ENCODE data around the gene GIPC3.
A peak's percentile ranks its signal among the peaks of the same experiment; 100 is the strongest.

Gene GIPC3, protein sequence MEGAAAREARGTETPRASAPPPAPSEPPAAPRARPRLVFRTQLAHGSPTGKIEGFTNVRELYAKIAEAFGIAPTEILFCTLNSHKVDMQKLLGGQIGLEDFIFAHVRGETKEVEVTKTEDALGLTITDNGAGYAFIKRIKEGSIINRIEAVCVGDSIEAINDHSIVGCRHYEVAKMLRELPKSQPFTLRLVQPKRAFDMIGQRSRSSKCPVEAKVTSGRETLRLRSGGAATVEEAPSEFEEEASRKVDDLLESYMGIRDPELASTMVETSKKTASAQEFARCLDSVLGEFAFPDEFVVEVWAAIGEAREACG

DNA sequence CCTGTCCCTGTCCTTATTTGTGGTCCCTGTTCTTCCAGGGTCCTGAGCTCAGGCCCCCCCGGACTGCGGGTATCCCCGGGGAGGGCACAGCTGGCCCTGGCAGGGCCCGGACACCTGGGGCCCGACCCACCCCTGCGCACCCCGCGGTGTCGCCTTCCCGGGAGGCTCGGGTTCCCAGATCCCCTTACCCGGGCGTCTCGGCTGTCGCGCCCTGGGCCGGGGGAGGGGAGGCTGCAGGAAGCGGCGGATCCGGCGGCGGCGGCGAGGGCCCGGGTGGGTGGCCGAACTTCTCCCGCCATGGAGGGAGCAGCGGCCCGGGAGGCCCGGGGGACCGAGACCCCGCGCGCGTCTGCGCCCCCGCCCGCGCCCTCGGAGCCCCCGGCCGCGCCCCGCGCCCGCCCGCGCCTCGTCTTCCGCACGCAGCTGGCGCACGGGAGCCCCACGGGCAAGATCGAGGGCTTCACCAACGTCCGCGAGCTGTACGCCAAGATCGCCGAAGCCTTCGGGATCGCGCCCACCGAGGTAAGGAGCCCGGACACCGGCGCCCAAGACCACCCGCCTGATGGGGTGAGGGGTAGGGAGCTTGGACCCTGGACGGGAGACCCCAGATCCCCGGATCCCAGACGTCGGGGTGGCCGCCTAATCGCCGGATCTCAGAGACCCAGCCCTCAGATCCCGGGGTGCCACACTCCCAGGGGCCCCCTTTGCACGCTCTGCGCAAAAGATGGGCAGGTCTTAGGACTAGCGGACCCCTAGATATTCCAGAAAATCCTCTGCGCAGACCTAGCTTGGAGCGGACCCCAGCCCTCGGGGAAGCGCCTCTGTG lies at the start of gene GIPC3:
Gene GIPC3 (plus strand): TSS at position 178 of the 826 bp plus-strand sequence. CDS start 120 bp downstream, at position 298.
- DNase-seq = no peak

DNA sequence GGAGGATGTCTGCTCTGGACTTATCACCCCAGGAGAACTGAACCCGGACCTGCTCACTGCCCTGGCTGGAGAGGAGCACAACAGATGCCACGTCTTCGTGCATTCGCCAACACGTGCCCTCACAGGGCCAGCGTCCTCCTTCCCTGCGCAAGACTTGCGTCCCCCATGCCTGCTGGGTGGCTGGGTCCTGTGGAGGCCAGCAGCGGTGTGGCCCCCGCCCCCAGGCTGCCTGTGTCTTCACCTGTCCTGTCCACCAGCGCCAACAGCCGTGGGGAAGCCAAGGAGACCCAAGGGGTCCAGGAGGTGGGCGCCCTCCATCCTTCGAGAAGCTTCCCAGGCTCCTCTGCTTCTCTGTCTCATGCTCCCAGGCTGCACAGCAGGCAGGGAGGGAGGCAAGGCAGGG lies 49.7 kb upstream of the GIPC3 start:
- no peak for DNase-seq

DNA sequence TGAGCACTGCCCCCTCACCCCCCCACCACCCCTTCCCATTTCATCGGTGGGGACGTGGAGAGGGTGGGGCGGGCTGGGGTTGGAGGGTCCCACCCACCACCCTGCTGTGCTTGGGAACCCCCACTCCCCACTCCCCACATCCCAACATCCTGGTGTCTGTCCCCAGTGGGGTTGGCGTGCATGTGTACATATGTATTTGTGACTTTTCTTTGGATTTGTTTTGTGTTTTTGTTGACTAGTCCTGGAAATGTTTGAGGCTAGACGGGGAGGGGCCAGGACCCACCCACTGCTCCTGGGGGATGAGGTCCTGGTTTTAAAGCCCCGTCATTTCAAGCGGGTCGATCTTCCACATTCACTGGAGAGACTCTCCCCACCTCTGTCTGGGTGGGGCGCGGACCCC lies 49.3 kb upstream of the GIPC3 start:
- DNase-seq = no peak

DNA sequence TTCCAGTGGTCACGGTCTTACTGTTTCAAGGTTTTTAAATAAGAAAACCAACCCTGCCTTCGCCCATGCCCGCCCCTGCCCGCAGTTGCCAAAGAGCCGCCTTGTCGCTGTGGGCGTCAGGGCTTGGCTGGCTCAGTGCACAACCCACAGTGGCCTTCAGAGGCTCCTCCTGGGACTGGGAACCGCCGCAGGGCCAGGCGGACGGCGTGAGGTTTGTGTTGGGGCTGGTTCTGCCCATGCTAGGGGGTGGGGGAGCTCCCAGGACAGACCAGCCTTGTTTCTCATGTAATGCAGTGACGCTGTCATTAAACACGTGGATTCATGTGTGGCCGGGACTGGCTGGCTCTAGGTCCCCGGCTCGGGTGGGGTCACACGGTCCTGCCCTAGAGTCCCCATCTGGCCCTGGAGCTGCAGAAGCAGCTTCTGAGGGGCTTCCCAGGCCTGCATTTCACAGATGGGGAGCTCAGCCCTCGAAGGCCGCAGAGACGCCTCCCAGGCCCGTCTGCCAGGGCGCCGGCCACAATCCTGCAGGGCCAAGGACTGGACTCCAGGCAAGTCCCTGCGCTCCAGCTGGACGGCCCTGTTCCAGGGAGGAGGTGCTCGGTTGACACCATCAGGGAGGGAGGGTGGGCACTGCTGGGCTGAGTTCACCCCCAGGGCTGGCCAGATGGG lies 48.7 kb upstream of the GIPC3 start:
- no peak for DNase-seq

DNA sequence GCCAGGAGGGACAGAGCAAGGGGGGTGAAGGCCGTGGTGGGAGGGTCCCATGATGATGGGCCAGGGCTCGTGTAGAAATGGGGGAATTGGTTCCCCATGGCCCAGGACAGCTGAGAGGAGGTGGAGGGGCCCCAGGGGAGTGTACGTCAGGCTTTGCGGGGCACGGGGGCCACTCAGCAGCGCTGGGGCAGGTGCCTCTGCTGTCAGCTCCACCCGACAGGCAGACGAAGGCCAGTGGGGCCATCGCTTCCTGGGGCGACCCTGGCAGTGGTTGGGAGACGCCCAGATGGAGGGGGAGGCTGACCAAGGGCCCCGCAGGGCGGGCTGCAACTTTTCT lies 48.2 kb upstream of the GIPC3 start:
- DNase-seq = no peak

DNA sequence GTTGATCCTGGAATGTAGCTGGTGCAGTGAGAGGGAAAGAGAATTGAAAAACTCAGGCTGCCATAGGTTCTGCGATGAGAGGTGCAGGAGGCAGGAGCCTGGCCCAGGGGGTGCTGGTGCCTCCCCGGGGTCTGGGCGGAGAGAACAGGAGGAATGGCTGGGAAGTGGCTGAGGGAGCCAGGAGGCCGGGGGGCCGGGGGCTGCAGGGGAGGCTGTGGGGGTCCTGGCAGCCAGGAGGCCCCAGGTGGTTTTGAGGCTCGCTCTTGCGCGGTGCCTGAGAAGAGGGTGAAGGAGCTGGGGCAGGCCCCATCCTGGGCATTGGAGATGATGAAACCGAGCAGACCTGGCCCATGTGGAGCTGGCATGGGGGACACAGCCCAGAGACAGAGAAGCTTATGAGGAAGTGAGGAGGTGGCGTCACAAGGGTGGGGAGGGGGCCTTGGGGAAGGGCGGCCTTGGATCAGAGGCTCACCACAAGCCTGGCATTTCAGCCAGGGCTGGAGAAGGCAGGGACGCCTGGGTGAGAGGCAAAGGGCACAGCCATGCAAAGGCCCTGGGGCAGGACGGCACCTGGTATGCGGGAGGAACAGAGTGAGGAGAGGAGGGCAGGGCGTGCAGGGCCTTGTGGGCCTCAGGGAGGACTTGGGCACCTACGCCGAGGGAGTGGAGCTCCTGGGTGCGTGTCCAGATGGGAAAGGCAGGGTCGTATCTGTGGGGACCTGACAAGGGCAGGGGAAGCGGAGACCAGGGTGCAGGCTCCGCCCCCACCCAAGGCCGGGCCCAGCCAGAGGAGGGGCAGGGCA lies 47.6 kb upstream of the GIPC3 start:
- DNase-seq = no peak

DNA sequence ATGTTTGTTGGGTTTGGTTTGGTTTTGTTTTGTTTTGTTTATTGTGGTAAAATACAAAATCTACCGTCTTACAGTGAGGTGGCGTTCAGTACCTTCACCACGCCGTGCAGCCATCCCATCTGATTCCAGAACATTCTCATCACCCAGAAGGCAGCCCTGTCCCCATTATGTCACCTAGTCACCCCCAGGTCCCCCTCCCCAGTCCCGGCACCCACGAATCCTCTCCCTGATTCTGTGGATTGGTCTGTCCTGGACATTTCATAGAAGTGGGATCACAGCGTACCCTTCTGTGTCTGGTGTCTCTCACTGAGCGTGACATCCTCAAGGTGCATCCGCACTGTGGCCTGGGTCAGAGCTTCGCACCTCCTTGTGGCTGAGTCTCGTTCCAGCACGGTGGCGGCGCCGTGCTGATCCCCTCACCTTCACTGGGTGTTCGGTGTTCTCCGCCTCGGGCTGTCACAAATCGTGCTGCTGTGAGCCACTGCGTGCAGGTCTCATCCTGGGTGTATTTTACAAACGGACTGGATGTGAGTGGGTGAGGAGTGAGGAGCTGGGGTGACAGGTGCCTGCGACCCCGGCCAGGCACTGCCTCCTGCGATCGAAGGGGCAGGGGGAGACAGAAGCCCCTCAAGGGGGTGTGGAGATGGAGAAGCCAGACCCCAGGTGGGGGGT lies 46.9 kb upstream of the GIPC3 start:
- no peak for DNase-seq

DNA sequence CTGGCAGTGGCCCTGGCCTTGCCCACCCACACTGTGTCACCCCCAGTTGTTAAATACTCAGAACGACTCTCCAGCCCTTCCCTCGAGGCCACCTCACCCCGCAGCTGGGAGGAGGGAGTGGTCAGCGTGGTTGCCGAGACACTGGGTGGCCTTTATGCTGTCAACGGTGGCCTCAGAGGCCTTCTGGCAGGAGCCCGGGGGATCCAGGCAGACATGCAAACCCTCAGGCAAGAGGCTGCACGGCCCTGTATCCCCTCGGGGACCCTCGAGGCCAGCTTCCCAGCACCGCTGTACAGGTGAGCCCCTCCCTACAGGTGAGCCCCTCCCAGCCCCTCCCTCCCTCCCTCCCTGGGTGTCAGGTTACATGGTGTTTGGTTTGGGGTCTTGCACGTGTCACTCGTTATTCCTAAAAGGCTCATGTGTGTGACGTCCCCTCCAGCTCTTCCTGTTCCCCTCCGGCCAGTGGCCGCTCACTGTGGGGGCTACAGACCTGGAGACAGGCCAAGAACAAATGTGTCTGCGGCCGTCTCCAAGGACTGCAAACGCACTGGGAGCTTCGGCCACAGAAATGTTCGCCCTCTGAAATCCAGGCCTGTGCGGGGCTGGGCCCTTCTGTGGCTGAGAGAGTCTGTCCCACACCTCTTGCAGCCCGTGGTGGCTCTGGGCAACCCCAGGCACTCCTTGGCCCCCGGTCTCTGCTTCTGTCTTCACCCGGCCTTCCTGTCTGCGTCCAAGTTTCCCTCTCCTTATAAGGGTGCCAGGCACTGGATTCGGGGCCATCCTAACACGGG lies 46.1 kb upstream of the GIPC3 start, which contains the start of gene TEKTIP1:
Gene TEKTIP1 (plus strand): TSS at position 210 of the 791 bp plus-strand sequence. CDS start 4 bp downstream, at position 214.
- no peak for DNase-seq

DNA sequence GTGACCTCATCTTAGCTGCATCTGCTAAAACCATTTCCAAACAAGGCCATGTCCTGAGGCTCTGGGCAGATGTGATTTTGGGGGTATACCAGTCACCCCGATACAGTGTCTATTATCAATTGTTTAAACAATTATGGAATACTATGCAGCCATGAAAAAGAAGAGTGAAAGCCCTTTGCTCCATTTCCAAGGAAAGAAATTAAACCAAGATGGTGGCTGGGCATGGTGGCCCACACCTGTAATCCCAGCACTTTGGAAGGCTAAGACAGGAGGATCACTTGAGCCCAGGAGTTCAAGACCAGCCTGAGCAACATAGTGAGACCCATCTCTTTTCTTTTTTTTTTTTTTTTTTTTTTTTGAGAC lies 45.5 kb upstream of the GIPC3 start:
- DNase-seq = no peak

DNA sequence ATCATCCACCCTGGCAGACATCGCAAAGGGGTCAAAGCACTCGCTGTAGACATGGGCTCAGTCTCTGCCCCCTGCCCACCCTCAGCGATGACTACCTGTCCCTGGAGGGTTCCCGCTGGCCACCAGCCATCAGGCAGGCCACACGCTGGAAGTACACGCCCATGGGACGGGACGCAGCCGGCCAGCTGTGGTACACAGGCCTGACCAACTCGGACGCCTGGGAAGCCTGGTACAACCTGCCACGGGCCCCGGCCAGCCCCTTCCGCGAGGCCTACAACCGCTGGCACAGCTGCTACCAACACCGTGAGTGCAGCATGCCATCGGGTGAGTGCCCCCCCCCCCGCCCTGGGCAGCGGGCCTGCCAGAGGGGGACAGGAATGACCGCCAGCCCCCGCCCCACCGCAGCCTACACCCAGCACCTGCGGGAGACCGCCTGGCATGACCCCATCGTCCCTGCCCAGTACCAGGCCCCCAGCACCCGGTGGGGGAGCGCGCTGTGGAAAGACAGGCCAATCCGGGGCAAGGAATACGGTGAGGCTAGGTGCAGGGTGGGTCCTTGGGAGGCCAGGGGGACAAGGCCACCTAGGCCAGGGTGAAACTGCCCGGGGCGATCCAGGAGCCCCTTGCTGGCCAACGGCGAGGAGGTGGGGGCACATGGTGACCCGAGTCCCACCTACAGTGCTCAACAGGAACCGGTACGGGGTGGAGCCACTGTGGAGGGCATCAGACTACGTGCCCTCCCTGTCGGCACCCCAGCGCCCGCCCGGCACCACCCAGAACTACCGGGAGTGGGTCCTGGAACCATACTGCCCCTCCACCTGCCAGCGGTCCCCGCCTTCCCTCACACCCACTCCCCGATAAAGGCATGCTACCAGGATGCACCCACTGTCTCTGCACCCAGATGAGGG lies 41.9 kb upstream of the GIPC3 start:
- DNase-seq = no peak

DNA sequence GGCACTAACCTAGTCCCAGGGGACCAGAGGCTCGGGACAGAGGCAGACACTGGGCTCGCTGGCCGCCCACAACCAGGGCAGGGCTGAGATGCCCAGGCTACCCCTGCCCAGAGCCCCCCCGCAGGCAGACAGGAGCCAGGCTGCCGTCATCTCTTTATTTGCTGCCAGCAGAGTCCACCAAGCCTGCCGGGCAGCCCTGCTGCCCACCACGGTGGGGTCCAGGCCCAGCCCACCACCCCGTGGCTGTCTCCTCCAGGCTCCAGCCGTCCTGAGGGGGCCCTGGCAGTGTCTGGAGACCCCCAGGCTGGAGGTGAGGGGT lies 41.3 kb upstream of the GIPC3 start:
- no peak for DNase-seq

DNA sequence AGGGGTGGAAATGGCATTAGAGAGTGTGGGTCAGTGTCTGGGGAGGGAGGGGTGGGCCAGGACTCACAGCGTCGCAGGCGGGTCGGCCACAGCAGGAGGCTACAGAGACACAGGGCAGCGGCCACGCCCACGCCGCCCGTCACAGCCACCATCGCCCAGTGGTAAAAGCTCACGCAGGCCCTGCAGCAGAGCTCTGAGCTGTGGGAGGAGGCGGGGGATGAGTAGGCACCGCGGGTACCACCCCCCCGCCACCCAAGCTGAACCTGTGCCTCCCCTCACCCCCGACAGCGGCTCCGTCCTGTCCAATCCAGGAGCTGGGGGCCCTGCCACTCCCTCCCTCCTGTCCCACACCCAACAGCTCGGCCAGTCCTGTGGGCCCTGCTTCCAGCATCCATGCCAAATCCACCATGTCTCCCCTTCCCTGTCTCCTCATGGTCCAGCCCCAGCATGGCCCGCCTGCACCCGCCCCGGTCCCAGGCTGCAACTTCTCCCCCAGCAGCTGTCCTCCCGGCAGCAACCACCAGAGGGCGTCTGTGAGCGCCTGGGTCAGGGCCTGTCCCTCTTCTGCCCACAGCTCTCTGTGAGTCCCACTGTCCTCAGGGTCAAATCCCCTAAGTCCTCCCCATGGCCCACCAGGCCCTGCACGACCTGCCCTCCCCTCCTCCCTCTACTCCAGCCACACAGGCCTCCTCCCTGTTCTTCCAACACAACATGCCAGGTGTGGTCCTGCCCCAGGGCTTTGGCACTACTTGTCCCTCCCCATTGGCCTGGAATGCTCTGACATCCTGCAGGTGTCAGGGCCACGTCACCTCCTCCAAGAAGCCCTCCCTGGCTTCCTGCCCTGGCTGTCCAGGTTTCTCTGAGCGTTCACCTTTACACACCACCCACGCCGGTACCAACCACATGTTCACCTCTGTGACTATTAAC lies 40.3 kb upstream of the GIPC3 start:
- peak; percentile 78 for DNase-seq

DNA sequence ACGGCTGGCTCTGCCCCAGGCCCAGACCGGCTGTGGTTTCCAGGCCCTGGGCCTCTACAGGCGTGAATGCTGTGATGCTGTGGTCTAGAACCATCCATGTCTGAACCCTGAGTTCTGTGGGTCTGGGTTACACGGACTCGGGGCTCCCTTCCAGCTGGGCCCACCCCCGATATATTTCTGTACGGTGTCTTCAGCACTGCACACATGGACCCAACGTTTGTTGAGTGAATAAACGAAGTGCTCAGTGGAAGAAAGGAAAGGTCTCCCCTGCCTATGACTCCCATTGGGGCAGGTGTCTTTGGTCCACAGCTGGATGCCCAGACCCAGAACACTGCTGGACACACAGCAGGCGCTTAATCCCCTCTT lies 39.6 kb upstream of the GIPC3 start:
- DNase-seq = no peak

DNA sequence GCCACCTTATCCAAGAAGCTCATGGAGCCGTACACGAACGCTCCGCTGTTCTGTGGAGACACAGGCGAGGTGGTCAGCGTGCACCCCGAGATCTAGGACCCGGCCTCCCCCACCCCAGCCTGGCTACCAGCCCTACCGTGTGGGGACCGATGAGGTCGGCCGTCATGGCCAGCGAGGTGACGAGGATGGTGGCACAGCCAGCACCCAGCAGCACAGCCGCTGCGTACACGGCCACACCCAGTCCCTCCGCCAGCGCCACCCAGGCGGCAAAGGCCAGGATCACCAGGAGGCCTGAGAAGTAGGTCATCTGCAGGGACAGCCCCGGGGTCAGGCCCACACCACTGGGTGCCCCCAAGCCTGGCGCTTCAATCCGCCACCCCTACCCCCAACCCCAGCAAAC lies 39.2 kb upstream of the GIPC3 start:
- DNase-seq = no peak

DNA sequence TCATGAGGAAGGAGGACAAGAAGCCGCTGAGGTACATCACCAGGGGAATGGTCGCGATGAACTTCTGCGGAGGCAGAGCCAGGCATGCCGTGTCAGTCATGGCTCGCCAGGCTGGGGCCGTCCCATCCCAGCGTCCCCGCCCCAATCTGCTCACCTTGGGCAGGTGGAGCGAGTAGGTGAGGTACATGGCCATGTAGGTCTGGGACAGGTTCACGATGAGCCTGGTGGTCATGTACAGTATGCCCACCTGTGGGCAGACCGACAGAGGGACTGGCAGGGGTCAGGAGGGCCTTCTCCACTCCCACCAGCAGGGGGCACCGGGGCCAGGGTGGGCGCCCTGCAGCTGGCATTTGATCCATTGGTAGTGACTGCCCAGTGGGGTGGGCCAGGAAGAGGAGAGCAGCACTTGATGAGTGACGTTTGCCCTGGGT lies 38.0 kb upstream of the GIPC3 start:
- peak; percentile 41 for DNase-seq

DNA sequence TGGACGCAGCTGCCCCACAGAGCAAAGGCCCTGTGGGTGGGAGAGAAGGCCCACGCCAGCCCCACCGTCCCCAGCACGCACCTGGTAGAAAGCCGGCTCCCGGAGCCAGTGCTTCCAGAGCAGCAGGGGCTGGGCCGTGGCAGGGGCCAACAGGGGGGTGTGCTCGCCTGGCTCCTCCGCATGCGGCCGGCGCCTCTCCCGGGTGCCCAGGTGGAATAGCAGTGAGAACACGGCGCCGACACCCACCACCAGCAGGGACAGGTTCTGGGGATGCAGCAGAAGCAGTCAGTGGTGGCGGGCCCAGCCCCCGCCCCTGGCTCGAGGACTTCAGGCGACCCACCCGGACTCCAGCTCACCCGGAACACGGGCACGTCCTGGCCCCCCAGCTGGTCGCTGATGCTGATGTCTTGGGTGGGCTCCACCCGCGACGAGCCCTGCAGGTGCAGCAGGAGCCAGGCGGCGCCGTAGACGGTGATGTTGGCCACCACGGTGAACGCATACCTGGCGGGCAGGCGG lies 37.5 kb upstream of the GIPC3 start:
- DNase-seq = no peak

DNA sequence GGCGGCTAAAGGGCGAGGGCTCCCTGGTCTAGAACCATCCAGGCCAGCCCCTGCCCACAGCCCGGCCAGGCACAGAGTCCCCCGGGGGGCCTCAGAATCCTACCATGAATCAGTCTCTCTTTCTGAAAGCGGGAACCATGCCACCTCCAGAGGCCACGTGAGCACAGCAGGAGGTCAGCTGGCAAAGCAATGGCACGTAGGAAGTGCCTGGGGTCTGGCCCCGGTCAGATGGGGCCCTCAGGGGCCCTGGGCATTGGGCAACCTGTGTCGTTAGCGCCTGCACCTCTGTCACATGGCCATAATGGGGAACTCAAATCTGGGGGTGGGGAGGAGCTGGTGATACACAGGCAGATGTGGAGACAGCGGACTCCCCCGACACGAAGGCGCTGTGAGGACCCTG lies 36.7 kb upstream of the GIPC3 start:
- DNase-seq = no peak

DNA sequence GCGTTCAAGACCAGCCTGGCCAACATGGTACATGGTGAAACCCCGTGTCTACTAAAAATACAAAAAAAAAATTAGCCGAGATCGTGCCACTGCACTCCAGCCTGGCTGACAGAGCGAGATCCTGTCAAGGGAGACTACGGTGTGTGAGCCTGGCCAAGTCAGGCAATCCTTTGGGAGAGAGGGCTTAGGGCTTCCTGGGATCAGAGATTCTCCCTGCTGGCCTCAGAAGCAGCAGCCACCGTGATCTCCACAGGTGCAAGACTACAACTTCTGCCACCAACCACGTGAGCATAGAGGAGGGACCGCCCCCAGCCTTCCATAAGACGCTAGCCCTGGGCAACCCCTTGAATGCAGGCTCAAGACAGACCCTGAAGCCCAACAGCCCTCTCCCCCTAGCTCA lies 35.5 kb upstream of the GIPC3 start:
- no peak for DNase-seq

All from CD4-positive, alpha-beta T cell treated with Interleukin-12 subunit alpha and Interleukin-12 subunit beta, for 1 hour (primary cell).